Endometrial microvascular endothelial cells (primary cell): ENCODE measurements around the gene CTIF. TPM values are rescaled to one million over a fixed set of nuclear protein-coding genes. Genes with fewer than 3 reads are reported as not detected.
"Not testable (repeated sequence)": the region's sequence is repeated elsewhere in the genome, so short reads cannot be mapped to it uniquely, and the experiment has no call there.

Experiments used
- in situ Hi-C: cut with HindIII; loops from 2 replicates; pipeline ENCODE4 v1.10.0; 2017; ENCODE audit warnings: low sequenced_read_pairs, low pct_unique_long_range_greater_than_20kb; ENCODE audit errors: inconsistent ontology term
- total RNA-seq: library from RNA; depleted of rRNA; stranded (reverse); fragments of >200 nt; gene quantifications from one replicate; pipeline ENCODE4 v1.2.3, GENCODE V29; 2015; ENCODE audit errors: inconsistent ontology term

CTIF gene
- 13.2 TPM for total RNA-seq

DNA sequence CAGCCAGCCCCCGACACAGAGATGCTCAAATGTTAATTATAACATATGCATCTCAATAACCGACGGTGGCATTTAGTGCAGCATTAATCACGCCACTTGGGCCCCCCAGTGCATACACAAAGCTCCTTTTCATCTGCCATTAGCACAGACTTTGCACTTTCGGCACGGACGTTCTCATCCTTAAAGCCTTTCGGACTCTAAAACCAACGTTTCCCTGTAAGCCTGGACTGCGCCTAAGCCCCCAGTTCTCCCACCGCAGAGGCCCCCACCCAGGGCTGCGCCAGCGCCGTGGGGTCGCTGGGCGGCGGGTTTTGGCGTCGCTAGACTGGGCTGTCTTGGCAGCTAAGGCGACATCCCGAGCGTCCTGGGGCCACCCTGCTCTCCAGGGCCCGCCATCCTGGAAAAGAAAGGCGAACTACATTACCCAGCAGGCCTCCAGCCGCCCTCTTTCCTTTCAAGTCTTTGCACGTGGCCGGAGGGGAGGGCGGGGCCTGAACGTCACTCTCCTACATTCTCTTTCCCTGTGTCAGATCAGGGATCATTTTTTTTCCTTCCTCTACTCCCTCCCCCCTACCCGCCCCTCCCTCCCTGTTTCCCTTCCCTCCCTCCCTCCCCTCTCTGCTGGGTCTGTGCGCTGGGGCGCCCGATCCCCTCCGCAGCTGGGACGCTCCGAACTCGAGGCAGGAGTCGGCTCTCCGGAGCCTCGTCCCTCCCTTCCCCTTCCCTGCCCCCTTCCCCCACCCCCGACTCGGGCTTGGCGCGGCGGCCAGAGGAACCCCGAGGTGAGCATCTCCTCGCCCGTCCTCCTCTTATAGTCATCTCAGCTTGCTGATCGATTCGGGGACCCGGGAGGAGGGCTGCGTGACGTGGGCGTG, at the start of gene CTIF:
Gene CTIF, plus strand, starts transcription at position 501 of the 875 bp plus-strand sequence. CDS start 80,535 bp downstream, outside the sequence.
- in situ Hi-C loops = no loop called here

DNA sequence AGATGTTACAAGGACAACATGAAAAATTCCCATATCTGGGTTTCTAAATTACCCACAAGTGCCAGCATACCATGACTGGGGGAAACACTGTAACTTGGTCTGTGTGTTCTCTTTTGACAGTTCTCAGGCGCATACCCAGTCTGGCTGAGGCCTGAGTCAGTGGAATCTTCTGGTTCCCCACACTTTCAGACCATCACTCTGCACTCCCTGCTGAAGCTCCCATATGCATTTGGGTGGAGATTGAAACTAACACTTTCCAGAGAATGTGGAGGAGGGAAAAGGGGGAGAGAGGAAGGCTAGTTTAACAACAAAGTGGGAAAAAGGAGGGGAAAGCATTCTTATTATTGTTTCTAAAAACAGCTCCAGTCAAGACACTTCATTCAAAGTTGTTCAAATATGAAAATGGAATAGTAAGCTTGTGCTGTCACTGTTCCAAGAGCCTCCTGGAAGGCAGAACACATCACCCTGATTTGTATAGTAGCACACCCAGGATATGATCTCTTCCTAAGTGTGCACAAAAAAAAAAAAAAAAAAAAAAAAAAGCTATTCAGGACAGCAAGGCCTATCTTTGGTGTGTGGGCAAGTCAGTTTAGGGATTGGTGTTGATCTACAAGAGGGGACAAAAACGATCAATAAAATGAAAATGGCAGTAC, 48.1 kb upstream of the CTIF start:
- in situ Hi-C loops = no loop called here

DNA sequence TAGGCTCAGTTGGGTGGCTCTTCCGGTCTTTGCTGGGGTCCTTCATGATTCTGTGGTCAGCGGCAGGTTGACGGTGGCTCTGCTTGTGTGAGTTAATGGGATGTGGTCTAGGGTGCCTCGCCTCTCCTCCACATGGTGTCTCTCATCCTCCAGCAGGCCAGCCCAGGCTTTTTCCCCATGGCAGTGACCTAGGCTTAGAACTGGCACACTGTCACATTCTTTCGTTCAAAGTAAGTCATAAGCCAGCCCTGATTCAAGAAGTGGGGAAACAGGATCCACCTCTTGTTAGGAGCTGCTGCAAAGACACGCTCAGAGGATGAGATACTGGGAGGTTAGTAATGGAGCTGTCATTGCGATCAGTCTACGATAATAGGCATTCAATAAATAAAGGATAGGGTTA, 46.0 kb upstream of the CTIF start:
- in situ Hi-C loops = no loop called here

DNA sequence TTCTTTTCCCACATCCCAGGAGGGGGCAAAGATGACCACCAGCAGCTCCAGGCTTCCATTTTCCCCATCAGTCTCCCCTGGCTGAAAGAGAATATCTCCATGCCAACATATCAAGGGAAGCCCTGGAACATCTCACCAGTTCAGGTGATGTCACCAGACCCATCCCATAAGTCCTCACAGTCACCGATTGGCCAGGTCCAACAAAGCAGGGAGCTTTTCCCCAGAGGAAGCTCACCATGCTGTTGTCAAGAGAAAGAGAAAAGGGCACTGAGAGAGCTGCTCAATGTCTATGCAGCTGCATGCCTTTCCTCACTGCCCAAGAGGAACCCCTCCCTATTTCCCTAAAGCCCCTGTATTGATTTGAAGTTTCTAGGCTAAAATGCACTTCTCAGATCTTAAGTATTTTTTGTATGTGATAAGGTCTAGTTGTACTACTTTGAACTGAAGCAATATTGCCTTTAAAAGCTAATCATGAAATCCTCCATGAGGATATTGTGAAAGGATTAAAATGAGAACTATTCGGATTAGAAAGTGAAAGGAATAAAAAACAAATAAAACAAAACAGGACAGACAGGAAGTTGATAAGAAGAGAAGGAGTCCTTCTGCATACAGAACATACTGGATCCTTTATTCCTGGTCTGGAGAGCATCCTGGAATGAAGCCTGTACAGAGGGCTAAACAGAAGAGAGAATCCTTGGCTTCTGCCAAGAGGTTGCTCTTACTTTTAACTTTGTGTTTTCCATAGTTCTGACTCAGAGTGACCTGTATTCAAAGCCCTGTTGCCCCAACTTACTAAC, 45.2 kb upstream of the CTIF start:
- in situ Hi-C loops = no loop called here

DNA sequence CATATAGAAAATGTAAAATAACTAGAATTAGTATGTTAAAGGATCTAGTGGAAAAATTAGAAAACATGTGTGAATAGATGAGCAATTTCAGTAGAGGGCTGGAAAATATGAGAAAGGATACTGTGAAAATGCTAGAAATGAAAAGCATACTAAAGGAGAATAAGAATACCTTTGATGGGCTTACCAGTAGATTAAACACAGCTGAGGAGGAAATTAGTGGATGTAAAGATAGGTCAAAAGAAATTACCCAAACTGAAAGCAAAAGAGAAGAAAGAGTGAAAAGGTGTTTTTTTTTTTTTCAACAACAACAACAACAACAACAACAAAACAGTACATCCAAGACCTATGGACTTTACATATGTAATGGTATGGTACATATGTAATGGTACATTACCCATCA, 41.0 kb upstream of the CTIF start:
- in situ Hi-C loops = no loop called here

DNA sequence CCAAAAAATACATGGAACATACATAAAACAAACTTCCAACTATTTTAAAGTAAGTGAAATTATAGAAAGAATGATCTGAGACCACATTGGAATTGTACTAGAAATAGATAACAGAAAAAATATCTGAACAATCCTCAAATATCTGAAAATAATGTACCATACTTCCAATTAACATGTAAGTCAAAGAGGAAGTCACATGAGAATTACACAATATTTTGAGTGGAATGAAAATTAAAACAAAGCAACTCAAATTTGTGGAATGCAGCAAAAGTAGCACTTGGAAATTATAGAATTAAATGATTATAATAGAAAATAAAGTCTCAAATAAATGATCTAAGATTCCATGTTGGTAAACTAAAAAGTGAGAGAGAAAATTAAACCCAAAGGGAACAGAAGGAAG, 38.3 kb upstream of the CTIF start:
- in situ Hi-C loops = no loop called here

DNA sequence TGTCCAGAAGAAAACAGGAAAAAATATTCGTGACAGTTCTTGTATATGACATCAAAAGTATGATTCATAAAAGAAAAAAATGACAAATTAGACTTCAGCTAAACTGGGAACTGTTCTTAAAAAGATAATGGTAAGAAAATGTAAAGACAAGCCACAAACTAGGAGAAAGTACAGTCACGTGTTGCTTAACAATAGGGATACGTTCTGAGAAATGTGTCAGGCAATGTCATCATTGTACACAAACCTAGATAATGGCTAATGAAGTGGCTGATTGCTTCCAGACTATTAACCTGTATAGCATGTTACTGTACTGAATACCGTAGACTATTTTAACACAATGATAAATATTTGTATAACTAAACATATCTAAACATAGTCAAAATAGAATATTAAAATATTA, 35.9 kb upstream of the CTIF start:
- in situ Hi-C loops = no loop called here

DNA sequence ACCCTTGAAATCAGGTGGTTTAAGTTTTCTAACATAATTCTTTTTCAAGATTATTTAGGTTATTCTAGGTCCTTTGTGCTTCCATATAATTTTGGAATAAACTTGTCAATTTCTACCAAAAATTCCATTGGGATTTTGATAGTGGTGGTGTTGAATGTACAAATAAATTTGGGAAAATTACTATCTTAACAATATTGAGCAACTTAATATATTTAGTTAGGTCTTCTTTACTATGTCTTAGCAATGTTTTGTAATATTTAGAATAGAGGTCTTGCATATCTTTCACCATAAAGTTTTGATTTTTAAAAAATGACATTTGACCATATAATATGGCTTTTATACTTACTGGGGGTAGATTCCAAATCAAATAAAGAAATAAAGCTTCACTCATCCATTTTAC, 34.0 kb upstream of the CTIF start:
- in situ Hi-C loops = no loop called here

DNA sequence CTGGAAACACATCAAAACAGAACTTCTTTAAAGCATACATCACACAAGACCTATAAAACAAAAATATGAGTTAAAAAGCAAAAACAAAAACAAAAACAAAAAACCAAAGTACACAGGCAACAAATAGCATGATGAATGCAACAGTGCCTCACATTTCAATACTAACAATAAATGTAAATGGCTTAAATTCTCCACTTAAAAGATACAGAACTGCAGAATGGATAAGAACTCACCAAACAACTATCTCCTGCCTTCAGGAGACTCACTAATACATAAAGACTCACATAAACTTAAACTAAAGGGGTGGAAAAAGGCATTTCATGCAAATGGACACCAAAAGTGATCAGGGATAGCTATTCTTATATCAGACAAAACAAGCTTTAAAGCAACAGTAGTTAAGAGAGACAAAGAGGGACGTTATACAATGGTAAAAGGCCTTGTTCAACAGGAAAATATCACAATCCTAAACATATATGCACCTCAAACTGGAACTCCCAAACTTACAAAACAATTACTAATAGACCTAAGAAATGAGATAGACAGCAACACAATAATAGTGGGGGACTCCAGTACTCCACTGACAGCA, 31.8 kb upstream of the CTIF start:
- in situ Hi-C loops = not testable (repeated sequence)

DNA sequence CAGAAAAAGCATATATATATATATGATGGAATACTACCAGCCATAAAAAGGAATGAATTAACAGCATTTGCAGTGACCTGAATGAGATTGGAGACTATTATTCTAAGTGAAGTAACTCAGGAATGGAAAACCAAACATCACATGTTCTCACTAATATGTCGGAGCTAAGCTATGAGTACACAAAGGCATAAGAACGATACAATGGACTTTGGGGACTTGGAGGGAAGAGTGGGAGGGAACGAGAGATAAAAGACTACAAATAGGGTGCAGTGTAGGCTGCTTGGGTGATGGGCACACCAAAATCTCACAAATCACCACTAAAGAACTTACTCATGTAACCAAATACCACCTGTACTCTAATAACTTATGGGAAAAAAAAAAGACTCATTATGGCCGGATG, 26.3 kb upstream of the CTIF start:
- in situ Hi-C loops = not testable (repeated sequence)

DNA sequence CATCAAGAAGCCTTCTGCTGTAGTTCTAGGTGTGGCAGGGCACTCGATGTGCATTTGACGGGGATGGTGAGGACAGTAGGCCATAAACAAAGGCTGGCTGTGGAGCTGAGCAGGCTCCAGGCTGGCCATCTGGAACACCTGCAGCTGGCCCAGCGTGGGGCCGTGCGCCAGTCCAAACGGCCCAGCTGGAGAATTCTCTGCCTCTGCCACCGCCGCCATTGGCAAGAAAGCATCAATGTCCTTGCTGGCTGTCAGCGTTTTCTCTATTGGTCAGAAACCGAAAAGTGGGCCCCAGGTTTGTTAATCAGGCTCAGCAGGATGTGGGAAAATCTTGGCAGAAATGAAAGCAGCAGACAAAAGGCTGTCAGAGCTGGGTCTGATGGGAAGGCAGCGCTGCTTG, 24.0 kb upstream of the CTIF start:
- in situ Hi-C loops = no loop called here

DNA sequence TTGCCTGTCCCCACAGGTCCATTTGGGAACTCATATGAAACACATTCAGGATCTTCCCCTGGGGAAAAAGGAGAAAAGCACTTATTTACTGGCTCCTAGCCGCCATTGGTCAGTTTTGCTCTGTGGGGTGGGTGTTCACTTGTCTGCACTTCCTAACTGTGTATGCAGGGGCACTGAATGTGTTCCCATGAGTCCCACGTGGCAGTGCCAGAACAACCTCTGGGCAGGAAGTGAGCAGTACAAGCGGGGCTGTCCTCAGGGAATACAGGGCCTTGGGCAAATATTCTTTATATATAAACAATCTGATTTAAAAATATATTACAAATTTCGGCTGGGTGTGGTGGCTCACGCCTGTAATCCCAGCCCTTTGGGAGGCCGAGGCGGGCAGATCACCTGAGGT, 21.8 kb upstream of the CTIF start:
- in situ Hi-C loops = no loop called here

DNA sequence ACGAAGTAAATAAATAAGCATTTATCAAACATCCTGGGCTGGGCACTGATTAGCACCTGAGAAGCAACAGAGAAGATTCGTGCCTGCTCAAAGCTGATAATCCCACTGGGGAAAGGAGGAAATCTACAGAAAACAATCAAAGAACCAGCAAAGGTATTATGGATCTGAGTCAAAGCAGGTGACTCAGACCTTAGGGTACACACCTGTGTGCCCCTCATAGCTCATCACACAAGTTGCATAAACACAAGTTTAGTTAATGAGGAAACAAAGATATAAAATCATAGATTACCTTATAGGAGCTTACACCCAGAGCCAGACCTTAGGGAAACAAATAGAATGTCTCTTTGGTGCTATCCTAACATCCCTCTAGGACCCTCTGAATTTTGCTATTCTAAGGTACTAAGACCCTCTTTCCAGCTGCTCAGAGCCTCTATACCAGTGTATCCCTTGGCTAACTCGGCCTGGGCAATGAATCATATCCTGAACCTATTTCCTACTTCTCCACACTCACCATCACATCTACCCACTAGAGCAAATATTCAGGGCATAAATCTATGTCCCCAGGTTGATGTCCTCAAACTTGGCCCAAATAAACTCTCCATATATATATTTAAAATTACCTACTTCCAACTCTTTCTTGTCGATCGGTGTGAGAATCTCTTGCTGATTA, 19.3 kb upstream of the CTIF start:
- in situ Hi-C loops = no loop called here

DNA sequence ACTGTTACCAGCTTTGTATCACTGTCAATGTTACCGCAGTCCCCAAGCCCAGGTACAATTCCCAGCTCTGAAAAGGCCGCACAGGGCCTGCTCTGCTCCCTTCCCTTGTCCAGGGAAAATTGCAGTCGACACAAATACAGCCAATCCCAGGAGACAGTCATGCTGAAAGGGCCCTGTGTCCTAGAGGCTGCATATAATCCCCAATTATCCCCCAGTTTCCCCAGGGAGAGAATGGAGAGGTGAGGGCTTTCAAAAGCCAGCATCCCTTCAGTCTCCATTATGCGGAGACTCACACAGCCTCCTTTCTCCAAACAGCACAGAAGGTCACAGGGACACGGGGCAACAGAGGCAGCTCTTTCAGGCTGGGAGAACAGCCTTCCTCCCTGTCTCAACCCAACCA, 17.1 kb upstream of the CTIF start:
- in situ Hi-C loops = no loop called here

DNA sequence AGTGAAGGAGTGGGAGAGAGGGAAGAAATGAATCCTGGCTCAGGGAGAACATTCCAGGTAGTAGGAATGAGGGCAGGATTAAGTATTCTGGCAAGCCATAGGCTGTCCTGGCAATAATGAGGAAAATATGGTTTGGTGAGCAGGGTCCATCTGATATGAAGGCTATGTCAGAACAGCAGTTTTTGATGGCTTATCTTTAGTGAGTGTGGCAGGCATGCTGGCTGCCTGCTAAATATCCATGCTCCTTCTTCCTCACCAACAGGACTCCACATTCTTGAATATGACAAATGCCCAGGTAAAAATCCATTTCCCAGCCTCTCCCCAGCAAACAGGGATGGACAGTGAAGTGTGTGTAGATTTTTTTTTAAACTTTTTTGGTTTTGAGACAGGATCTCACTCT, 13.2 kb upstream of the CTIF start:
- in situ Hi-C loops = no loop called here

DNA sequence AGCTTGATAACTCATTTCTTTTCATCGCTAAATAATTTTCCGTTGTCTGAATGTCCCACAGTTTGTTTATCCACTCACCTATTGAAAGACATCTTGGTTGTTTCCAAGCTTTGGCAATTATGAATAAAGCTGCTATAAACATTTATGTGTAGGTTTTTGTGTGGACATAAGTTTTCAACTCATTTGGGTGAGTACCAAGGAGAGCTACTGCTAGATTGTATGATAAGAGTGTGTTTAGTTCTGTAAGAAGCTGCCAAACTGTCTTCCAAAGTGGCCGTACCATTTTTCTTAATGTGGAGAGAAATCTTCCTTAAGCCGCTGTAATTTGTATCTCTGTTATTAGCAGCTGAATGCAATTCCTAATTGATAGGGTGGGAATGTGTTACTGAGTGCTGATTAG, 11.4 kb upstream of the CTIF start:
- in situ Hi-C loops = no loop called here

DNA sequence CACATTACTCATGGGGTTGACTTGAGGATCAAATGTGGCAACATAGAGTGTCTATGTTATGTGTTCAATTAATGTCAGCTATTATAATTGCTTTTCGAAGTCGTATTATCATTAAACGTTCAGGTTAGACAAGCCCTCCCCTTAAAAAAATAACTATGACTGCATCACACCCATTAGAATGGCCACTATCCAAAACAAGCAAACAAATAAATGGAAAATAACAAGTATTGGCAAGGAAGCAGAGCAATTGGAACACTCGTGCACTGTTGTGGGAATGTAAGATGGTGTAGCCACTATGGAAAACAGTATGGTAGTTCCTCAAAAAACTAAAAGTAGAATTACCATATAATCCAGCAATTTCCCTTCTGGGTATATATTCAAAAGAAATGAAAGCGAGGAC, 10.0 kb upstream of the CTIF start:
- in situ Hi-C loops = no loop called here

DNA sequence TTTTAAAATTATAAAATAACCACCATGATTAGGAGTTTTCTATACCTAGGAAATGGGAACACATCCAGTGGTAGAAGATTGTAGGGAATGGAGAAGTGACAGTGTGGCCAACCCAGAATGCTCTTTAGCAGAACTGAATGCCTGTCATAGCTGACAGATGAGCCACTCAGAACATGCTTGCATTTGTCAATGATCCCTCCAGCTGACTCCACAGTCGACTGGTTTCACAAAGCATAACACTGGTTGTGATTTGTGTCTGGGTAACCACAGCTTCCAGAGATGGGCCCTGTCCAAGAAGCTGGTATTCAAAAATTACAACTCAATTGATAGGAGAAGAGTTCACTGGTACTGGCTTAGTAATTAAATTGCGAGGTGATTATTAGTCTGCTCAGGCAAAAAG, 9.0 kb upstream of the CTIF start:
- in situ Hi-C loops = no loop called here
